Osteocyte (in vitro differentiated cells): ENCODE measurements around the gene POU2F2. TPM values are rescaled to one million over a fixed set of nuclear protein-coding genes. Genes with fewer than 3 reads are reported as not detected.

Source experiments
- DNase-seq: peaks from one replicate; pipeline ENCODE4 v3.0.0; 2021; ENCODE audit warnings: mixed read lengths; ENCODE audit not compliant: unreplicated experiment; ENCODE audit errors: extremely low spot score
- H3K27ac Mint-ChIP-seq: one replicate; pipeline ENCODE4 v1.8.0; 2021; ENCODE audit warnings: mild to moderate bottlenecking, mixed read lengths; ENCODE audit not compliant: unreplicated experiment
- H3K27me3 Mint-ChIP-seq: one replicate; pipeline ENCODE4 v1.8.0; 2021; ENCODE audit warnings: mixed read lengths; ENCODE audit not compliant: unreplicated experiment
- H3K36me3 Mint-ChIP-seq: one replicate; pipeline ENCODE4 v1.8.0; 2021; ENCODE audit warnings: mixed read lengths; ENCODE audit not compliant: unreplicated experiment
- H3K4me1 Mint-ChIP-seq: one replicate; pipeline ENCODE4 v1.8.0; 2021; ENCODE audit warnings: mixed read lengths; ENCODE audit not compliant: unreplicated experiment
- H3K4me3 Mint-ChIP-seq: one replicate; pipeline ENCODE4 v1.8.0; 2021; ENCODE audit warnings: mild to moderate bottlenecking, moderate library complexity, mixed read lengths; ENCODE audit not compliant: unreplicated experiment
- H3K9me3 Mint-ChIP-seq: one replicate; pipeline ENCODE4 v1.8.0; 2021; ENCODE audit warnings: mixed read lengths; ENCODE audit not compliant: unreplicated experiment
- CTCF ChIP-seq: fragments of 200-600 bp; sonication (generic); IDR thresholded peaks from 2 replicates; pipeline ENCODE4 v1.5.0; 2021; ENCODE audit warnings: antibody characterized with exemption, mild to moderate bottlenecking, moderate library complexity
- total RNA-seq: library from RNA; stranded (reverse); gene quantifications from 2 replicates; pipeline ENCODE4 v1.2.1, GENCODE V29; 2021

POU2F2 gene
- total RNA-seq, 1 donor from 2014 or later: 0.64 TPM

DNA sequence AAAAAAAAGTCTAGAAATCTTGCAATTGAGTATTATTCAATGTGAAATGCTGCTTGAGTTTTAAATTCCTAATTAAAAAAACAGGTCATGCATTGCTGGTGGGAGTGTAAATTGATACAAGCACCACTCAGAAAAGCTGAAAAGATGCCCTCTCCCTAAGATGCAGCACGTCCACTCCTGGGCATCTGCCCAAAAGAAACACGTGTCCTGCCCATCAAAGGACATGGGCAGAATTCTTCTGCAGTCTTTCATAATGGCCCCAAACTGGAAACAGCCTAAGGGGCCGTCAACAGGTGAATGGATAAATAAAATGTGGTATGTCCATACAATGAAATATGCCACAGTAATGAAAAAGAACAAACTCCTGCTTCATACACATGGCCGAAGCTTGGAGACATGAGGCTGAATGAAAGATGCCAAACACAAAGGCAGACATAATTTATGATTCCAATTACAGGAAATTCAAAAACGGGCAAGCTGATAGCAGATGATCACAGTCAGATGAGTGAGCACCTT is 7.8 kb downstream of the POU2F2 start:
- Mint-ChIP-seq H3K4me3 (no peak overlapping the region), H3K36me3 (no peaks in the 10 kb centered on the region), H3K27ac (no peak overlapping the region), H3K27me3 (no peaks in the 10 kb centered on the region), H3K9me3 (peaks cover 4% of the 10 kb centered on the region), H3K4me1 (peaks cover 28% of the 10 kb centered on the region)
- TF ChIP-seq CTCF: no peak
- DNase-seq: no peak

DNA sequence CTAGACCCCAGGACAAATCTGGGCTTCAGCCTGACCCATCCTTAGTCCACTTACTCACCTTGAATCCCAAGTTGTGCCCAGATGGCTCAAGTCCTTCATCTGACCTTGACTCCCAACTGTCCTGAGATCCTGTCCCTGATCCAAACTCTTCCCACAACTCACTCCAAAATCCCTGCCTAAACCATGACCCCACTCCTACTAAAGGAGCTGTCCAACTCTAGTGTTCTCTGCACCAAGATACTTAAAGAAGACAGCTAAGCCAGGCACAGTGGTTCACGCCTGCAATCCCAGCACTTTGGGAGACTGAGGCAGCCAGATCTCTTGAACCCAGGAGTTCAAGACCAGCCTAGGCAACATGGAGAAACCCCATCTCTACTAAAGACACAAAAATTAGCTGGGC is 8.5 kb downstream of the POU2F2 start:
- peaks cover 4% of the 10 kb centered on the region for H3K9me3 Mint-ChIP-seq
- no peak for TF ChIP-seq CTCF
- DNase-seq: no peak
- no peak overlapping the region for H3K4me3 Mint-ChIP-seq
- H3K4me1 Mint-ChIP-seq: peaks cover 25% of the 10 kb centered on the region
- H3K27me3 Mint-ChIP-seq: no peaks in the 10 kb centered on the region
- no peak overlapping the region for H3K27ac Mint-ChIP-seq
- H3K36me3 Mint-ChIP-seq: no peaks in the 10 kb centered on the region

GRCh38 chr19:42122691-42123607 is 9.3 kb downstream of the POU2F2 start:
- no peak overlapping the region for H3K27ac Mint-ChIP-seq
- peaks cover 4% of the 10 kb centered on the region for H3K9me3 Mint-ChIP-seq
- H3K4me3 Mint-ChIP-seq: no peak overlapping the region
- TF ChIP-seq CTCF: no peak
- DNase-seq: no peak
- H3K36me3 Mint-ChIP-seq: no peaks in the 10 kb centered on the region
- no peaks in the 10 kb centered on the region for H3K27me3 Mint-ChIP-seq
- peaks cover 29% of the 10 kb centered on the region for H3K4me1 Mint-ChIP-seq

DNA sequence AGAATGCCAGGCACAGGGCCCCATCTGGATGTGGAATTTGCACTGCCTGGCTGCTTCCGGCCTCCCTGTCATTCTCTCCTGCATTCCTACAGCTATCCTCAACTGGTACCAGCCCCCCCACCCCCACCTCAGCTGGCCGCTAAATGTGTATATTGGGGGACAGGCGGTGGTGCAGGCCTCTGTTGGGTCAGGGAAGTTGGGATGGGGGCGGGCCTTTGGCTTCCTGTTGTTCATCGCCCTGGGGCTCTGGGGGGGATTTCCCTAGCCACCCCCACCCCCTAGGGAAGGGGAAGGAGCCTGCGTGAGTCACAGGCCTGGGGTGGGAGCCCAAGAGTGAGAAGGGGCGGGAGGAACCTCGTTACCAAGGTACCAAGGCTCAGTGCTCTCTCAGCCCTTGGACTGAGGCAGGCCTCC is 10.6 kb downstream of the POU2F2 start:
- H3K4me1 Mint-ChIP-seq: peaks cover 29% of the 10 kb centered on the region
- no peak overlapping the region for H3K4me3 Mint-ChIP-seq
- H3K27ac Mint-ChIP-seq: peak overlapping the region; percentile 18
- DNase-seq: no peak
- peaks cover 4% of the 10 kb centered on the region for H3K9me3 Mint-ChIP-seq
- no peak for TF ChIP-seq CTCF
- no peaks in the 10 kb centered on the region for H3K27me3 Mint-ChIP-seq
- H3K36me3 Mint-ChIP-seq: no peaks in the 10 kb centered on the region

DNA sequence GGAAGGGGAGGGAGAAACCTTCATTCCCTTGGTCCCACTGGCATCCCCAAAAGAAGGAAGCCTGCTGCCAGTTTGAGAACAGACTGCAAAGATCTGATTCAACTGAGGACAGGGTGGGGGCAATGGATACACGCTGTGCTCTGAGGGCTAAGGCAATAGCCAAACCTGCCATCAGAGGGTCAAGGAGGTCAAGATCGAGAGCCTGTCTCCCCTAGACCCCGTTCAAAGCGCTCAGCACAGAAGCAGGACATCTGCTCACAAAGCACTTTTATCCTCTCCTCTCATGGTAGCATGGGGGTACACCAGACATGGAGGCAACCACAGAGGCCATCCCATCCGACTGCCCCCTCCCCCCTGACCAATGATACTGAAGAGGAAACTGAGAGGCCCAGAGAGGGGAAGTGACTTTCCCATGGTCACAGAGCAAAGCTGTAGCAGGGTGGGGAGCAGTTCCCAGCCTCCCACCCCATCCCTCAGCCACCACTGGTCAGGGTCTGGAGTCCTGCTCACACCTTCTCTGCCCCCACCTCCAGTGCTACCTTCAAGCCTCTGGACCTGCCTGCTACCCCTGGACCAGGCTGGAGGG is 11.1 kb downstream of the POU2F2 start:
- DNase-seq: no peak
- no peak for TF ChIP-seq CTCF
- Mint-ChIP-seq H3K27ac (peak overlapping the region; percentile 18), H3K9me3 (peaks cover 4% of the 10 kb centered on the region), H3K4me1 (peaks cover 29% of the 10 kb centered on the region), H3K4me3 (no peak overlapping the region), H3K27me3 (no peaks in the 10 kb centered on the region), H3K36me3 (no peaks in the 10 kb centered on the region)
